HepG2 (cell line): Measurements from ENCODE around the gene CAVIN2. TPM values are rescaled to one million over a fixed set of nuclear protein-coding genes. Genes with fewer than 3 reads are reported as not detected.

Source experiments
- ATAC-seq: fragments of 200-7000 bp; cut with Tn5 transposase; 3 replicates; pipeline ENCODE4 v1.9.1; 2020; ENCODE audit warnings: mild to moderate bottlenecking, moderate library complexity
- BruUV-seq: library from RNA; stranded (reverse); fragments of 400-500 nt; replicated peaks from 2 replicates; lab custom pipeline; 2021; lab: Mats Ljungman, UMichigan
- CTCF ChIA-PET: fragments of 300-600 bp; formaldehyde crosslinking; extraction: SDS; loops from one replicate; lab custom pipeline; 2021; ENCODE audit warnings: low total read pairs, inconsistent platforms, low intra/inter-chr PET ratio; lab: Yijun Ruan, JAX
- POLR2A ChIA-PET: fragments of 350-600 bp; sonication (Branson Sonifier 250); formaldehyde crosslinking; loops from one replicate; lab custom pipeline; 2020; ENCODE audit warnings: antibody characterized with exemption, inconsistent platforms; lab: Yijun Ruan, JAX
- DNase-seq: peaks from one replicate; pipeline ENCODE4 v3.0.0-alpha.2; 2015; ENCODE audit warnings: low spot score
- FAIRE-seq: peaks from 3 replicates; lab custom pipeline; 2011; peaks lifted over from hg19 to GRCh38; lab: Jason Lieb, UNC
- H2AFZ ChIP-seq: one replicate; pipeline ENCODE4 v1.6.1; 2011; ENCODE audit warnings: low read length, inconsistent platforms
- H3K27ac ChIP-seq: fragments of 300-600 bp; 3 replicates; pipeline ENCODE4 v1.8.0; 2011; ENCODE audit warnings: mixed run types, mild to moderate bottlenecking, mixed read lengths, low read length, inconsistent platforms; ENCODE audit not compliant: insufficient read depth; ENCODE audit errors: extremely low read length
- H3K27me3 ChIP-seq, 2 experiments: fragments of 200-600 bp in 1 of 2; 2 replicates in 1 of 2; 3 replicates in 1 of 2; pipeline versions ENCODE4 v1.6.0 to v1.8.0; 2011; ENCODE audit warnings: low read length in 2 of 2, mild to moderate bottlenecking in 2 of 2, moderate library complexity in 2 of 2, inconsistent platforms in 1 of 2; ENCODE audit not compliant: insufficient read depth in 2 of 2, control insufficient read depth in 1 of 2
- H3K36me3 ChIP-seq, 2 experiments: fragments of 200-600 bp in 1 of 2; replicated peaks in 1 of 2; 2 replicates in 1 of 2; 3 replicates in 1 of 2; pipeline versions ENCODE4 v1.5.1 to v1.8.0; 2011; ENCODE audit warnings: low read length in 2 of 2, inconsistent platforms in 1 of 2; ENCODE audit not compliant: insufficient read depth in 2 of 2, control insufficient read depth in 1 of 2
- H3K4me1 ChIP-seq: 2 replicates; pipeline ENCODE4 v1.5.1; 2012; ENCODE audit warnings: low read length, inconsistent platforms; ENCODE audit not compliant: insufficient read depth
- H3K4me2 ChIP-seq: 2 replicates; pipeline ENCODE4 v1.6.0; 2011; ENCODE audit warnings: low read depth, low read length, inconsistent platforms
- H3K4me3 ChIP-seq, 3 experiments: fragments of 200-600 bp in 1 of 3; sonication (generic), shearing (Covaris generic) in 1 of 3; replicated peaks in 1 of 3; 2 replicates each; pipeline ENCODE4 v1.5.1; 2011 to 2016; ENCODE audit warnings: low read length in 3 of 3, inconsistent platforms in 2 of 3, low read depth in 2 of 3, mild to moderate bottlenecking in 2 of 3, control low read depth in 1 of 3, mixed read lengths in 1 of 3; ENCODE audit not compliant: insufficient read depth in 1 of 3
- H3K79me2 ChIP-seq: one replicate; pipeline ENCODE4 v1.6.1; 2011; ENCODE audit warnings: low read length, inconsistent platforms; ENCODE audit not compliant: insufficient read depth
- H3K9ac ChIP-seq: 2 replicates; pipeline ENCODE4 v1.6.0; 2011; ENCODE audit warnings: mild to moderate bottlenecking, low read depth, low read length, inconsistent platforms; ENCODE audit not compliant: insufficient read depth
- H3K9me3 ChIP-seq: 2 replicates; pipeline ENCODE4 v1.5.1; 2012; ENCODE audit warnings: mild to moderate bottlenecking, low read length
- H4K20me1 ChIP-seq: 2 replicates; pipeline ENCODE4 v1.6.0; 2011; ENCODE audit warnings: inconsistent platforms, mild to moderate bottlenecking, low read length, moderate library complexity; ENCODE audit not compliant: insufficient read depth
- CAMTA2 ChIP-seq: sonication (generic); formaldehyde crosslinking; IDR thresholded peaks from 2 replicates; pipeline ENCODE4 v1.4.0; 2020; ENCODE audit warnings: mild to moderate bottlenecking, missing genetic modification reagents, borderline replicate concordance
- CBX5 ChIP-seq: sonication (generic); formaldehyde crosslinking; IDR thresholded peaks from 2 replicates; pipeline ENCODE4 v1.4.0; 2020; ENCODE audit warnings: missing genetic modification reagents, borderline replicate concordance
- ELF3 ChIP-seq: IDR thresholded peaks from 2 replicates; pipeline ENCODE4 v1.6.1; 2016; ENCODE audit warnings: missing genetic modification reagents, missing compliant biosample characterization
- ETV6 ChIP-seq: sonication (generic); formaldehyde crosslinking; conservative IDR thresholded peaks from 2 replicates; pipeline ENCODE4 v1.4.0; 2020; ENCODE audit warnings: missing genetic modification reagents
- FOXK1 ChIP-seq: sonication (generic); formaldehyde crosslinking; IDR thresholded peaks from 2 replicates; pipeline ENCODE4 v1.4.0; 2020; ENCODE audit warnings: low read depth, missing genetic modification reagents, borderline replicate concordance
- HMG20A ChIP-seq: IDR thresholded peaks from 2 replicates; pipeline ENCODE4 v1.6.1; 2016; ENCODE audit warnings: borderline replicate concordance
- KAT7 ChIP-seq: IDR thresholded peaks from 2 replicates; pipeline ENCODE4 v1.6.1; 2018; ENCODE audit warnings: borderline replicate concordance, missing compliant biosample characterization
- KLF16 ChIP-seq, 2 experiments: sonication (generic) in 1 of 2; formaldehyde crosslinking in 1 of 2; IDR thresholded peaks; 2 replicates each; pipeline versions ENCODE4 v1.6.1 to v1.8.0; 2016 to 2023; ENCODE audit warnings: missing genetic modification reagents in 2 of 2, missing compliant biosample characterization in 1 of 2
- MEIS1 ChIP-seq: sonication (generic); formaldehyde crosslinking; IDR thresholded peaks from 2 replicates; pipeline ENCODE4 v1.9.0; 2021; ENCODE audit warnings: mild to moderate bottlenecking, missing genetic modification reagents, moderate library complexity, borderline replicate concordance
- MIXL1 ChIP-seq: IDR thresholded peaks from 2 replicates; pipeline ENCODE4 v1.6.1; 2016
- RARG ChIP-seq: sonication (generic); formaldehyde crosslinking; IDR thresholded peaks from 2 replicates; pipeline ENCODE4 v1.4.0; 2020; ENCODE audit warnings: low read depth, mild to moderate bottlenecking, missing genetic modification reagents
- SOX13 ChIP-seq, 3 experiments: fragments of 450-650 bp in 1 of 3; sonication (generic) in 1 of 3; formaldehyde crosslinking in 1 of 3; IDR thresholded peaks in 2 of 3; conservative IDR thresholded peaks in 1 of 3; 2 replicates each; pipeline versions ENCODE4 v1.5.0 to v1.6.1; 2016 to 2020; ENCODE audit warnings: antibody characterized with exemption in 1 of 3, mild to moderate bottlenecking in 1 of 3, missing compliant biosample characterization in 1 of 3, missing genetic modification reagents in 1 of 3, moderate library complexity in 1 of 3
- SOX5 ChIP-seq: IDR thresholded peaks from 2 replicates; pipeline ENCODE4 v1.6.1; 2016; ENCODE audit warnings: borderline replicate concordance
- SP140L ChIP-seq: sonication (generic); formaldehyde crosslinking; IDR thresholded peaks from 2 replicates; pipeline ENCODE4 v1.4.0; 2020; ENCODE audit warnings: missing genetic modification reagents, borderline replicate concordance
- TGIF2 ChIP-seq: IDR thresholded peaks from 2 replicates; pipeline ENCODE4 v1.6.1; 2016; ENCODE audit warnings: control low read depth, missing compliant biosample characterization
- TSC22D2 ChIP-seq: sonication (generic); formaldehyde crosslinking; IDR thresholded peaks from 2 replicates; pipeline ENCODE4 v1.5.1; 2020; ENCODE audit warnings: missing genetic modification reagents, mild to moderate bottlenecking, borderline replicate concordance
- ZNF335 ChIP-seq: sonication (generic); formaldehyde crosslinking; IDR thresholded peaks from 2 replicates; pipeline ENCODE4 v1.4.0; 2020; ENCODE audit warnings: missing genetic modification reagents
- ZNF34 ChIP-seq: sonication (generic); formaldehyde crosslinking; IDR thresholded peaks from 2 replicates; pipeline ENCODE4 v1.4.0; 2020; ENCODE audit warnings: mild to moderate bottlenecking, missing genetic modification reagents, borderline replicate concordance
- ZNF557 ChIP-seq: sonication (generic); formaldehyde crosslinking; IDR thresholded peaks from 2 replicates; pipeline ENCODE4 v1.4.0; 2020; ENCODE audit warnings: missing genetic modification reagents
- ZNF614 ChIP-seq: IDR thresholded peaks from 2 replicates; pipeline ENCODE4 v1.6.1; 2018; ENCODE audit warnings: missing biosample characterization, missing genetic modification reagents, inconsistent platforms, borderline replicate concordance
- ZNF724P ChIP-seq: sonication (generic); formaldehyde crosslinking; IDR thresholded peaks from 2 replicates; pipeline ENCODE4 v1.8.0; 2022; ENCODE audit warnings: missing genetic modification reagents, borderline replicate concordance
- ZSCAN9 ChIP-seq: IDR thresholded peaks from 2 replicates; pipeline ENCODE4 v1.6.1; 2016; ENCODE audit warnings: borderline replicate concordance
- WGBS: methylation state at CpG from one replicate; pipeline ENCODE4 v1.1.6; 2017; ENCODE audit warnings: low lambda C conversion rate; 5-methylcytosine and 5-hydroxymethylcytosine counted together
- in situ Hi-C: cut with HindIII; loops from 2 replicates; pipeline ENCODE4 v1.10.0; 2017; ENCODE audit warnings: low pct_unique_long_range_greater_than_20kb; ENCODE audit not compliant: extremely low pct_ligation_motif_present
- intact Hi-C: fragments of 100-400 bp; cut with micrococcal nuclease; formaldehyde crosslinking; loops from one replicate; pipeline ENCODE4 v1.10.0; 2022; ENCODE audit not compliant: unreplicated experiment
- polyA plus RNA-seq, 8 experiments: library from polyadenylated mRNA; depleted of rRNA in 3 of 8; stranded (reverse) in 7 of 8; unstranded in 1 of 8; fragments of >200 nt; fragmentation: Illumina TruSeq in 4 of 8; extraction: Trizol in 4 of 8; gene quantifications; 2 replicates each; pipeline versions ENCODE4 v1.2.1 to v1.2.3, GENCODE V29; 2011 to 2016; ENCODE audit warnings: low read depth in 4 of 8, missing spikeins in 1 of 8, mixed read lengths in 1 of 8; ENCODE audit not compliant: insufficient read depth in 1 of 8
- total RNA-seq, 5 experiments: library from RNA; depleted of rRNA; stranded (reverse); fragments of >200 nt; fragmentation: Illumina TruSeq; extraction: Trizol; gene quantifications; 2 replicates each; pipeline ENCODE4 v1.2.3, GENCODE V29; 2016; ENCODE audit warnings: low read depth in 1 of 5
- TF ChIP-seq, protein P1 (sequence below): IDR thresholded peaks from 2 replicates; pipeline ENCODE4 v1.6.1; 2018; ENCODE audit warnings: missing genetic modification reagents, mild to moderate bottlenecking, missing compliant biosample characterization

CAVIN2 gene
- total and polyA plus RNA-seq, 2 of the 13 experiments (the other 11 are each of a cell fraction or from before 2014, with no cell fraction given): 7.6 to 38.8 TPM

- Histone ChIP-seq H3K79me2 (no peaks in the 10 kb centered on the region), H3K36me3 (no peaks in the 10 kb centered on the region), H4K20me1 (no peaks in the 10 kb centered on the region), H3K4me2 (peak overlapping the region; percentile 34; the same call in 1 of the 2 replicates), H3K9ac (no peak overlapping the region), H3K4me1 (0 out of 2 replicates have a peak, but pooled peaks cover 11% of the 10 kb centered on the region), H3K9me3 (no peaks in the 10 kb centered on the region), H3K27ac (no peak overlapping the region), H3K27me3 (no peaks in the 10 kb centered on the region), H2AFZ (no peak overlapping the region), H3K4me3 (no peak overlapping the region)
- 26% methylated on average over 9 of the region's 9 CpGs for WGBS
- peak; percentile 76 for FAIRE-seq
- peak; percentile 68 for DNase-seq
- in situ Hi-C loops: loop anchor here (5.0 kb wide), 1 partner anchor 350 kb away; no protein-coding TSS in a partner anchor
- intact Hi-C loops: loop anchor here (1.0 to 5.0 kb wide), 7 partner anchors 55 to 930 kb away; no protein-coding TSS in a partner anchor
- ATAC-seq: peak; percentile 94
- no TSS peak for BruUV-seq
- ChIA-PET CTCF (interaction anchor here (1.4 to 6.8 kb wide), 5 partner anchors 54 to 474 kb away, joined by 3 to 142 read pairs (median 9); no protein-coding TSS in a partner anchor), POLR2A (interaction anchor here (1.8 kb wide), 1 partner anchor 350 kb away, joined by 9 read pairs; no protein-coding TSS in a partner anchor)
- TF ChIP-seq CAMTA2 (no peak), KLF16 (CRISPR knock-in tag; IDR thresholded peaks at IDR 0.05) (peak in 1 of 2 experiments; percentile 66; a peak in 1 of 4 replicates), ZSCAN9 (CRISPR knock-in tag) (0 out of 2 replicates have a peak, but pooled peaks have one; percentile 30), KAT7 (CRISPR knock-in tag) (no peak), CBX5 (CRISPR knock-in tag) (0 out of 2 replicates have a peak, but pooled peaks have one; percentile 39), SOX5 (CRISPR knock-in tag) (0 out of 2 replicates have a peak, but pooled peaks have one; percentile 14), MIXL1 (CRISPR knock-in tag) (0 out of 2 replicates have a peak, but pooled peaks have one; percentile 53), TSC22D2 (CRISPR knock-in tag) (peak; percentile 75; the same call in 1 of the 2 replicates), ZNF614 (0 out of 2 replicates have a peak, but pooled peaks have one; percentile 35), SP140L (CRISPR knock-in tag) (peak; percentile 72; the same call in 1 of the 2 replicates), ELF3 (CRISPR knock-in tag) (0 out of 2 replicates have a peak, but pooled peaks have one; percentile 40), MEIS1 (CRISPR knock-in tag) (no peak), ZNF724P (CRISPR knock-in tag) (0 out of 2 replicates have a peak, but pooled peaks have one; percentile 9), ZNF335 (CRISPR knock-in tag) (0 out of 2 replicates have a peak, but pooled peaks have one; percentile 23), HMG20A (CRISPR knock-in tag) (peak; percentile 34; the same call in 1 of the 2 replicates), FOXK1 (peak; percentile 45; the same call in 1 of the 2 replicates), SOX13 (IDR thresholded peaks at IDR 0.05) (no peak), SOX13 (CRISPR knock-in tag; conservative IDR thresholded peaks at IDR 0.05 in 1 of 2, IDR thresholded peaks at IDR 0.05 in 1 of 2) (0 out of 4 replicates have a peak, but pooled peaks of 1 of the 2 experiments have one; percentile 8), TGIF2 (CRISPR knock-in tag) (0 out of 2 replicates have a peak, but pooled peaks have one; percentile 39), ZNF557 (no peak), RARG (CRISPR knock-in tag) (no peak), ZNF34 (no peak), ETV6 (CRISPR knock-in tag) (no peak)
- TF ChIP-seq, protein P1, sequence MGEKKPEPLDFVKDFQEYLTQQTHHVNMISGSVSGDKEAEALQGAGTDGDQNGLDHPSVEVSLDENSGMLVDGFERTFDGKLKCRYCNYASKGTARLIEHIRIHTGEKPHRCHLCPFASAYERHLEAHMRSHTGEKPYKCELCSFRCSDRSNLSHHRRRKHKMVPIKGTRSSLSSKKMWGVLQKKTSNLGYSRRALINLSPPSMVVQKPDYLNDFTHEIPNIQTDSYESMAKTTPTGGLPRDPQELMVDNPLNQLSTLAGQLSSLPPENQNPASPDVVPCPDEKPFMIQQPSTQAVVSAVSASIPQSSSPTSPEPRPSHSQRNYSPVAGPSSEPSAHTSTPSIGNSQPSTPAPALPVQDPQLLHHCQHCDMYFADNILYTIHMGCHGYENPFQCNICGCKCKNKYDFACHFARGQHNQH (CRISPR knock-in tag): peak; percentile 69; the same call in 1 of the 2 replicates
Measured at GRCh38 chr2:191811807-191812602, 34.9 kb downstream of the CAVIN2 start.
